Measurements from ENCODE around the gene DNAH7. TPM values are rescaled to one million over a fixed set of nuclear protein-coding genes. Genes with fewer than 3 reads are reported as not detected.

DNAH7 gene
- total and polyA plus RNA-seq, 2 of the 8 experiments (the other 6 are each of a cell fraction or from before 2014, with no cell fraction given) = 0.07 to 0.08 TPM

GRCh38 chr2:195733831-195734230 lies 334.8 kb downstream of the DNAH7 start:
- H3K4me2 ChIP-seq (ENCODE audit: insufficient read depth in 1 of 2, low read depth in 2 of 2, low read length in 2 of 2) = no peak overlapping the region
- no peak for TF ChIP-seq E2F6 (IDR thresholded peaks at IDR 0.05)
- TF ChIP-seq SP2 (IDR thresholded peaks at IDR 0.05; ENCODE audit: low read length) = no peak
- TF ChIP-seq CBX8 (IDR thresholded peaks at IDR 0.05; ENCODE audit: borderline replicate concordance, low read depth, low read length) = no peak
- TF ChIP-seq HDAC2 (IDR thresholded peaks at IDR 0.05; ENCODE audit: borderline replicate concordance in 1 of 2, low read depth in 2 of 2, low read length in 2 of 2) = no peak
- no peak for TF ChIP-seq CEBPB (IDR thresholded peaks at IDR 0.05; ENCODE audit: low read depth, low read length)
- TF ChIP-seq ASH2L (IDR thresholded peaks at IDR 0.05; ENCODE audit: low read length) = no peak
- no peak for TF ChIP-seq USF2 (IDR thresholded peaks at IDR 0.05; ENCODE audit: low read length)
- TF ChIP-seq GTF2F1 (IDR thresholded peaks at IDR 0.05; ENCODE audit: borderline replicate concordance, low read depth, low read length) = no peak
- TF ChIP-seq CTCF (IDR thresholded peaks at IDR 0.05; ENCODE audit: control extremely low read depth in 1 of 3, insufficient read depth in 1 of 3, low read depth in 1 of 3, low read length in 3 of 3) = no peak
- TF ChIP-seq JUND (IDR thresholded peaks at IDR 0.05; ENCODE audit: low read length) = no peak
- TF ChIP-seq SIRT6 (IDR thresholded peaks at IDR 0.05; ENCODE audit: low read length) = no peak

More at GRCh38 chr2:195733831-195734230, 334.8 kb downstream of the DNAH7 start:
- Histone ChIP-seq H4K91ac (replicated peaks; ENCODE audit: insufficient read length, low read length) (no peak overlapping the region), H2AK5ac (ENCODE audit: low read depth, low read length) (no peak overlapping the region), H2BK12ac (ENCODE audit: low read depth, low read length) (no peak overlapping the region), H3K79me2 (ENCODE audit: control insufficient read depth in 1 of 2, insufficient read depth in 2 of 2, low read length in 2 of 2) (no peaks in the 10 kb centered on the region), H3K4ac (replicated peaks; ENCODE audit: insufficient read length, low read depth, low read length) (no peak overlapping the region), H4K8ac (ENCODE audit: extremely low read depth, insufficient read depth, low read length) (no peak overlapping the region), H2BK120ac (replicated peaks; ENCODE audit: low read depth, low read length) (no peak overlapping the region), H2BK20ac (ENCODE audit: low read length) (no peak overlapping the region), H2BK5ac (ENCODE audit: low read depth, low read length) (no peak overlapping the region), H2AFZ (ENCODE audit: low read length) (no peak overlapping the region), H4K5ac (ENCODE audit: insufficient read length, low read depth, low read length) (no peak overlapping the region), H3K18ac (ENCODE audit: extremely low read depth, low read length) (no peak overlapping the region), H2BK15ac (ENCODE audit: low read length) (no peak overlapping the region), H3K79me1 (ENCODE audit: low read depth, low read length) (no peaks in the 10 kb centered on the region), H3K4me1 (replicated peaks in 1 of 4; ENCODE audit: control insufficient read depth in 3 of 4, insufficient read depth in 4 of 4, low read length in 3 of 4) (no peaks in the 10 kb centered on the region), H3K4me3 (ENCODE audit: extremely low read depth in 1 of 4, insufficient read depth in 2 of 4, low read depth in 3 of 4, low read length in 4 of 4) (no peak overlapping the region), H4K20me1 (replicated peaks in 1 of 2; ENCODE audit: control insufficient read depth in 1 of 2, insufficient read depth in 2 of 2, low read length in 2 of 2) (no peaks in the 10 kb centered on the region), H3K14ac (ENCODE audit: insufficient read length) (no peak overlapping the region), H3K23ac (ENCODE audit: insufficient read length) (no peak overlapping the region), H3K36me3 (ENCODE audit: control insufficient read depth in 2 of 4, insufficient read depth in 4 of 4, low read length in 3 of 4) (peaks cover 2 to 46% (median 20%) of the 10 kb centered on the region in 4 experiments; a peak in 7 of 8 replicates), H3K23me2 (ENCODE audit: low read depth, low read length) (no peaks in the 10 kb centered on the region), H3K56ac (replicated peaks; ENCODE audit: insufficient read length, low read depth, low read length) (no peak overlapping the region), H3K27ac (ENCODE audit: low read depth, low read length) (no peak overlapping the region), H3K9ac (replicated peaks in 1 of 4; ENCODE audit: extremely low read depth in 1 of 4, low read depth in 3 of 4, low read length in 3 of 4) (no peak overlapping the region), H3K9me3 (ENCODE audit: insufficient read depth in 2 of 2, low read depth in 1 of 2, low read length in 1 of 2) (no peaks in the 10 kb centered on the region), H3K27me3 (replicated peaks in 1 of 4; ENCODE audit: control insufficient read depth in 3 of 4, extremely low read depth in 1 of 4, insufficient read depth in 3 of 4, low read length in 3 of 4) (no peaks in the 10 kb centered on the region)
- POLR2A ChIA-PET (ENCODE audit: partially characterized antibody) = no interaction called here
- CTCF ChIA-PET (ENCODE audit: partially characterized antibody) = no interaction called here
- no peak for FAIRE-seq
- no peak for DNase-seq (ENCODE audit: low read depth in 1 of 2, low spot score in 2 of 2)
